Endometrial microvascular endothelial cells (primary cell): ENCODE results near the gene IFNGR2. TPM values are rescaled to one million over a fixed set of nuclear protein-coding genes. Genes with fewer than 3 reads are reported as not detected.
"Not testable (repeated sequence)": the region's sequence is repeated elsewhere in the genome, so short reads cannot be mapped to it uniquely, and the experiment has no call there.

ENCODE experiments used
- in situ Hi-C: cut with HindIII; loops from 2 replicates; pipeline ENCODE4 v1.10.0; 2017; ENCODE audit warnings: low sequenced_read_pairs, low pct_unique_long_range_greater_than_20kb; ENCODE audit errors: inconsistent ontology term
- total RNA-seq: library from RNA; depleted of rRNA; stranded (reverse); fragments of >200 nt; gene quantifications from one replicate; pipeline ENCODE4 v1.2.3, GENCODE V29; 2015; ENCODE audit errors: inconsistent ontology term

The IFNGR2 gene, protein sequence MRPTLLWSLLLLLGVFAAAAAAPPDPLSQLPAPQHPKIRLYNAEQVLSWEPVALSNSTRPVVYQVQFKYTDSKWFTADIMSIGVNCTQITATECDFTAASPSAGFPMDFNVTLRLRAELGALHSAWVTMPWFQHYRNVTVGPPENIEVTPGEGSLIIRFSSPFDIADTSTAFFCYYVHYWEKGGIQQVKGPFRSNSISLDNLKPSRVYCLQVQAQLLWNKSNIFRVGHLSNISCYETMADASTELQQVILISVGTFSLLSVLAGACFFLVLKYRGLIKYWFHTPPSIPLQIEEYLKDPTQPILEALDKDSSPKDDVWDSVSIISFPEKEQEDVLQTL
- 54.6 TPM for total RNA-seq

DNA sequence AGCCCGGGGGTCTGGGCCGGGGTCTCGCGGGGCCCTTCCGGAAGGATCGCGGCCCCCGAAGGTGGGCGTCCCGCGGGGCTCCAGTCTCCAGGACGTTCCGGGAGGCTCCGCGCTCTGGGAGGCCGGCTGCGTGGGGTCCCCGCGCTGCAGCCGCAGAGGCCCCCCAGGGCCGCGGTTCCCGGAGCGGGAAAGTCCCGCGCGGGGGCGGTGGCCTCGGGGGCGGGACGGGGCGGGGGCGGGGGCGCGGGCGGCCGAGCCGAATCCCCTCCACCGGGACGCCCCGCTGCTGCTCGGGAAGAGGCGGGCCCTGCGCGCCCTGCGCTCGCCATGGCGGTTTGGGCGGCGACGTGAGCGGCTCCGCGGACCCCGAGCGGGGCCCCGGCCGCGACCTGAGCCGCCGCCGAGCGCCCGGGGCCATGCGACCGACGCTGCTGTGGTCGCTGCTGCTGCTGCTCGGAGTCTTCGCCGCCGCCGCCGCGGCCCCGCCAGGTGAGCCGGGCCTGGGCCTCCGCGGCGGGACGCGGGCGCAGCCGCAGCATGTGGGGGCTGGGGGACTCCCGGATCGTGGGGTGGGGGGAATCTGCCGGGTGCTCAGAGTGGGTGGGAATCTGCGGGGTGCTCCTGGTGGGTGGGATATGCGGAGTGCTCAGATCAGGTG, at the start of gene IFNGR2:
TSS of gene IFNGR2 (plus strand) at position 286 of the 658 bp plus-strand sequence. CDS start at position 417, 131 bp downstream.
- in situ Hi-C loops: no loop called here

DNA sequence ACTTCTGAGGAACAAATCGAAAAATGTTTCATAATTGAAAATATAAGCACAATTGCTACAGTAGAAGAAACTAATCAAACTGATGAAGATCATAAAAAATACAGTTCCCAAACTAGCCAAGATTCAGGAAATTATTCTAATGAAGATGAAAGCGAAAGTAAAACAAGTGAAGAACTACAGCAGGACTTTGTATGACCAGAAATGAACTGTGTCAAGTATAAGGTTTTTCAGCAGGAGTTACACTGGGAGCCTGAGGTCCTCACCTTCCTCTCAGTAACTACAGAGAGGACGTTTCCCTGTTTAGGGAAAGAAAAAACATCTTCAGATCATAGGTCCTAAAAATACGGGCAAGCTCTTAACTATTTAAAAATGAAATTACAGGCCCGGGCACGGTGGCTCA, 47.9 kb upstream of the IFNGR2 start:
- in situ Hi-C loops: no loop called here

DNA sequence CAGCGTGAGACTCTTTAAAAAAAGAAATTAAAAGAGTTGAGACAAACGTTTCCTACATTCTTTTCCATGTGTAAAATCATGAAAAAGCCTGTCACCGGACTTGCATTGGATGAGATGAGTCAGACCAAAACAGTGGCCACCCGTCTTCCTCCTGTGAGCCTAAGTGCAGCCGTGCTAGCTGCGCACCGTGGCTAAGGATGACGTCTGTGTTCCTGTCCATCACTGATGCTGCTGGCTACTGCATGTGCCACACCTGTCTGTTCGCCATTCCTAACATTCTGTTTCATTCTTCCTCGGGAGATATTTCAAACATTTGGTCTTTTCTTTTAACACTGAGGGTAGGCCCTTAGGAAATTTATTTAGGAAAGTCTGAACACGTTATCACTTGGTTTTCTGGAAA, 47.2 kb upstream of the IFNGR2 start:
- in situ Hi-C loops: no loop called here

DNA sequence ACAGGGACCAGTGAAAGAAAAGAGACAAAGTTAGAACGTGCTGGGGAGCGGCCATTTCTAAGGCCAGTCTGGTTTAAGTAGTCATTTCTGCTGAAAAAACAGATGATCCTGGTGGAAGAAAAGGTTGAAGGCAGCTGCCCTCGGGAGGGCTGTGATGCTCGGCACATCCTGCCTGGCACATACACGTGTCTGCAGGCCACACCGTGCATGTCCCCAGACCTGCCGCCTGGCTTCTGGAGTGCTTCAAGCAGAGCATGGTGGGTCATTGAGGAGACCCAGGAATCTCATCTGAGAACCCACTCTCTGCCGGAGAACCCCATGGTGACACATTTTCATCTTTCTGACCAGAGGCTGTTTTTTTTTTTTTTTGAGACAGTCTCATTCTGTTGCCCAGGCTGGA, 46.0 kb upstream of the IFNGR2 start:
- in situ Hi-C loops: no loop called here

DNA sequence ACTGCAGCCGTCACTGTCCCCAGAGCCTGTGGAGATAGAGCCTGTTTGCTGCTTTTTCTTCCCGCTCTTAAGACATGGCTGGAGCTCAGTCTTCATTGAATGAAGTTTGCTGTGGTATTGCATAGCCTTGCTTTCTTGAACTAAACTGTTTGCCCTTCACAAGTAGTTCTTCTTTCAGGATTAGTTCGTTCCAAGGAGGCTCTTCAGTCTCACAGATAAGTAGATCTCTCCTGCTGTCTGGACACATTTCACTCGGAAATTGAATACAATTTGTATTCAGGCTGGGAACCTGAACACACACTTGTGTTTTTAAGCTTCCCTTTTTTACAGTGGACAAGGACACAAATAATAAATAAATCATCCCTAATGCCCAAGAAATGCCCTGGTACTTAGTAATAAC, 43.8 kb upstream of the IFNGR2 start:
- in situ Hi-C loops: no loop called here

DNA sequence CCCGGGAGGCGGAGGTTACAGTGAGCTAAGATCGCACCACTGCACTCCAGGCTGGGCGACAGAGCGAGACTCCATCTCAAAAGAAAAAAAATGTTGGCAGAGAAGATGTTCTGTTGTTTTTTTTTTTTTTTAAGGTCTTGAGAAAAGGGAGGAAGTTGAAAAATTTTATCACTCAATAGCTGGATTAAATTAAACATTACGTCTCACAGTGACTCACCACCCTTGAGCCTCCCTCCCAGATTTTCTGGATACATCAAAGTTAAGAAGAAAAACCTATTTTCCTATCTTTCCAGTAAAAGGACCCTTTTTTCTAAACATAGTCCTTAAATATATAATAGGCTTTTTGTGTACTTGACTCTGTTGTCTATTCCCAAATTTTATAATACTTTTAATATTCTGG, 42.9 kb upstream of the IFNGR2 start:
- in situ Hi-C loops: no loop called here

DNA sequence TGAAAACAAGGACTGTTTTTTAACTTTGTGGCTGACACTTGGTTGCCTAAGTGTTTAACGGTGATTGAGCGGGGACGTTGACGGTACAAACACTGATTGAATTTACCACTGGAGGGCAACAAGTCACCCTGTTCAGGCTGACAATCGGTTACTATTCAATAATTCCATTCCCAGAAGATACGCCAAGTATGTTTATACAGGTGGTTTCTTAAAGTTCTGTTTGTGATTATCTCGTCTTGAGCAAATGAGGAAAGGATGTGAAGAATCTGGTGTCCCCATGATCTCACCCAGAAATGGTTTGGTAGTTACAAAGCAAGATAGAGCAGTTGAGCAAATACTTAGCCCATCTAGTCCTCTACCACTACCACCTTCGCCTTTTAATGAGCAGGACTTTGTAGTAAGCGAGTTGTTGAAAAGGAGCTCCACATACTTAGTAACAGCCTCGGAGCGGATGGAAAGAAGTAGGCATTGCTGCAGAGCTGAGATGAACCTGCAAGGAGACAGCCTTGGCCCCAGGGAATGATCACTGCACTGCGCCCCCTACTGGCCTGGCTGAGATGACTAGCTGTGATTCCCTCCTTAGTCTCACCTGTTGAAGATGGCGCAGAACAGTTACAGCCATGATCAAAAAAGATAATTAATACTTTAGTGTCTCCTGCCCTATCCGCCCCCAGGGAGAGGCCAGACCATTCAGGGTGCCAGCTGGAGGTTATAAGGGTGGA, 42.2 kb upstream of the IFNGR2 start:
- in situ Hi-C loops: no loop called here

DNA sequence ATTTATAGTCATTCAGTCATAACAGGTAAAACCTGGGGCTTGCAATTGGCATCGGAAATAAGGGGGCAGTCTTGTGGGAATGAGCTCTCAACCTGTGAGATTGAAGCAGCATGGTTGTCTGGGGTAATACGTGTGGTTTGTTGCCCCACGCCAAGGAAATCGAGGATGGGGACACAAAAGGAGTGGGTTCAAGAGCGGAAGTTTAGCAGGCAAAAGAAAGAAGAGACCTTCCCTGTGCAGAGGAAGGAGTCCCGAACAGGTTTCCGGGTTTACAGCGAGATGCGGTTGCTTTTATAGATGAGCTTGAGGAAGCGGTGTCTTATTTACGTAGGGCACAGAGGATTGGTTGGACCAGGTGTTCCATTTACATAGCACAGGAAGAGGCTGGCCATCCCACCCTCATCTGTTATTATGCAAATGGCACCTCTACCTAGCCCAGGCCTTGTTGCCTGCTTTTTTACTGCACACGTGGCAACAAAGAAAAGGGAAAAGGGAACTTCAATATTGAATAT, 41.1 kb upstream of the IFNGR2 start:
- in situ Hi-C loops: no loop called here

DNA sequence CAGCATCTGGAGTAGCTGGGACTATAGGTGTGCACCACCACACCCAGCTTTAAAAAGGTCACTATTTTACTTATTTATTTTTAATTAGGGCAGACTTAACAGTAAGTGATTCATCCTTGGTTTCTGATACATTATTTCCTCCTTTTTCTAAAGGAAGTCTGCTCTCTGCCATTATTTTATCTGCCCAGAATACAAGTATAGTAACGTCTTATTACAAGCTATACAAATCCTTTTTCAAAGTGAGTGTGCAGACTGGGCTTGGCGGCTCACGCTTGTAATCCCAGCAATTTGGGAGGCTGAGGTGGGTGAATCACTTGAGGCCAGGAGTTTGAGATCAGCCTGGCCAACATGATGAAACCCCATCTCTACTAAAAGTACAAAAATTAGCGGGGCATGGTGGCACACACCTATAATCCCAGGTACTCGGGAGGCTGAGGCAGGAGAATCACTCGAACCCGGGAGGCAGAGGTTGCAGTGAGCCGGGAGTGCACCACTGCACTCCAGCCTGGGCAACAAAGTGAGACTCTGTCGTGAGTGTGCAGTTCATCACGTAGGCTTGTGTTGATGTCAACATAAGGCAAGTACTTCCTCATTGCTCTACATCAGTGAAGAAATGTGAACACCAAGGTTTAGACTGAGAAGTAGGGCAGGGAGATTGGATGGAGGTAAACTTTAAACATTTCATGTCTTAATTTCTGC, 39.2 kb upstream of the IFNGR2 start:
- in situ Hi-C loops: not testable (repeated sequence)

DNA sequence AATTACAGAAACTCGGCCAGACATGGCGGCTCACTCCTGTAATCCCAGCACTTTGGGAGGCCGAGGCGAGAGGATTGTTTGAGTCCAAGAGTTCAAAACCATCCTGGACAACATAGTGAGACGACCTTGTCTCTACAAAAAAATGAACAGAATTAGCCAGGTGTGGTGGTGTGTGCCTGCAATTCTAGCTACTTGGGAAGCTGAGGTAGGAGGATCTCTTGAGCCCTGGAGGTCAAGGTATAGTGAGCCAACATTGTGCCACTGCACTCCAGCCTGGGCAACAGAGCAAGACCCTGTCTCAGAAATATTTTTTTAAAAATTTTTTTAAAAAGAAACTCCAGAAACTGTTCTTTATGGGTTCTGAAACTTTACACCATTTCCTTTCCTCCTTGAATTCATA, 38.4 kb upstream of the IFNGR2 start:
- in situ Hi-C loops: no loop called here

DNA sequence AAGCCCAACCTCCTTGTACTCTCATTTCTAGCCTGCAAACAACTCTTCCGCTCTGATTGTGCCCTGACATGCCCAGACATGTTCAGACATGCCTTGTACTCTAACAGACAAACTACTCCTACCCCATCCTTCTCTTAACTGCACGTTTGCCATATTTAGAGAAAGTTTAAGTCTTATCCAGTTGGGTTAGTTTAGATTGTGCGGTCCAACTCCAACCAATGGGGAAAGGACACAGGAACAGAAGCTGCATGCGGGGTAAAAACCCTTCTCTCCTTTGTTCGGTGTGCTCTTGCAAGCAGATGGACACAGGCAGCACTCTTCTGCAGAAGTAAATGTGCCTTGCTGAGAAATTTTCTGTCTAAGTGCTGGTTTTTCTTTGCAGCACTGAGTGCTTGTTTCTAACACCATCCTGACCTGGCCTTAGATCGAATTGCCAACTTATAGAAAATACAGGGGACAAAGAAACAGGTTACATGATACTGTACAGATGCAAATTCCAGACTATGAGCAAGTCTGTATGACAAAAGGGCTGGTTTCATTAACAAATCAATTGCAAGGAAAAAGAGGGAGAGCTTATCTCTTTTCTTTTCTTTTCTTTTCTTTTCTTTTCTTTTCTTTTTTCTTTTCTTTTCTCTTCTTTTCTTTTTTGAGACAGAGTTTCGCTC, 35.8 kb upstream of the IFNGR2 start:
- in situ Hi-C loops: no loop called here

DNA sequence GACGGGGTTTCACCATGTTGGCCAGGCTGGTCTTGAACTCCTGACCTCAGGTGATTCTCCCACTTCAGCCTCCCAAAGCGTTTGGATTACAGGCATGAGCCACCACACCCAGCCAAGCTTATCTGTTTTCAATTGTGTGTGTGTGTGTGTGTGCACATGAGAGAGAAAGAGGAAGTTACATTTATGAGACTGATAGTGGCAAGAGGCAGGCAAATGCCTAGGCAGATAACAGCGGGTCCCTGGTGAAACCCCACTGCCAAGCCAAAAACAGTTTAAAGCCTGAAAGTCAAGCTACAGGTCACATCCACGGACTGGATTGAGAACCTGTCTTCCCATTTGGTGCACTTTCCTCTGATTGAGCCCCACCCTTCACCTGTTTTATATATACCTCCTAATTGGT, 35.1 kb upstream of the IFNGR2 start:
- in situ Hi-C loops: no loop called here

DNA sequence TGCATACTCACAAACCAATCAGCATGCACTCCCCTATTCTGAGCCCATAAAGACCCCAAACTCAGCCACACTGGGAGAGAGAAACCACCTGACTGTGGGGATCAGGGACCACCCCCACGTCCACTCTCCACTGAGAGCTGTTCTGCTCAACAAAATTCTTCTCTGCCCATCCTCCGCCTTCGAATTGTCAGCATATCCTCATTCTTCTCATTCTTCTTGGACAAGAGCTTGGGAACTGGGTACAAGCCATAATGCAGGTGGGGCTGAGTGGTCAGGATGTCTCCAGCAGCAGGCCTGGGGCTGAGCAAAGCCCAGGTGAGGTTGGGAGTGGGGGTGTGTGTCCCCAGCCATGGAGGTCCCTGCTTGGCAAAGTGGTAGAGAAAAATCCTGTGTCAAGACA, 34.6 kb upstream of the IFNGR2 start:
- in situ Hi-C loops: no loop called here

DNA sequence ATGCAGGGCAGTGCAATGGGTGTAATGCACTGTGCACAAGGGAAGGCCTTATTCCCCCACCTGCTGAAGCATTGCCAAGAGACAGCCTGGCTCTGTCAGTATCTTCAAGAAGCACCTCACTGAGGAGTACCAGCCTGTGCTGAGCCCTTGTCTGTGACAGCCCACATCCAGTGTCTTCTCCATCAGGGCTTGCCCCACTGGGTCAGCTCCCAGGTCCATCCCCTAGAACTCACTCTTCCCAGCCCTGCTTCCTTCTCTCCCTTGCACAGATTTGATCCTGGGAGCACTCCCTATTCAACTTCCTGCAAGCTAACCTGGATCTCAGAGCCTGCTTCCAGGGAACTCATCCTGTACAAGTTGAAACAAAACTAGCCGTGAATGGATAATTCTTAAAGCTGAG, 33.6 kb upstream of the IFNGR2 start:
- in situ Hi-C loops: no loop called here

DNA sequence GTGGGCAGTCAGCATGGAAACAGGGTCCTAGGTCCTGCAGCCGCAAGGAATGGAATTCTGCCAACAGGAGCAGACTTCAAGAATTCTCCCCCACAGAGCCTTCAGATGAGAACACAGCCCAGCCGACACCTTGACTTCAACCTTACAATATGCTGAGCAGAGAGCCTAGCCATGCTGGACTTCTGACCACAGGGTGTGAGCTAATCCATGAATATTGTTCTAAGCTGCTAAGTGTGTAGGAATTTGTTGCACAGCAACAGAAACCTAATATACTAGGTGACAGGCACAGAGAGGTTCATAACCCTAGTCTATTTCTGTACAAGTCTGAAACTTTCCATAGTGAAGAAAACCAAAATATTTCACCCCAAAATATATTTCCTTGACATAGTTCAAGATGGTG, 32.9 kb upstream of the IFNGR2 start:
- in situ Hi-C loops: no loop called here

DNA sequence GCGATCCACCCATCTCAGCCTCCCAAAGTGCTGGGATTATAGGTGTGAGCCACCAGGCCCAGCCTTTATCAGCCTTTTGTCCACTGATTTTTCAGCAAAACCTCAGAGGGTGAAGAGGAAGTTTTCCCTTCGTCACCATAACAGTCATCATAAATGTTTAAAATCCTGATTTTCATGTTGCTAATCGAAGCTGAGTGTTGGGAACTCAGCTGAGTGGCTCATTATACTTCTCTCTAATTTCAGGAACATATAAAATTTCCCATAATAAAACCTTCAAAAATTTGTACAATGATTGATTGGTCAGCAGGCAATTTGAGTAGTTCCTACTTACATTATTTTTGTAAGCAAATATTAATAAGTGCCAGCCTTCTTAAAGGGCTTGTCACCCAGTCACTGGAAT, 31.8 kb upstream of the IFNGR2 start:
- in situ Hi-C loops: no loop called here

DNA sequence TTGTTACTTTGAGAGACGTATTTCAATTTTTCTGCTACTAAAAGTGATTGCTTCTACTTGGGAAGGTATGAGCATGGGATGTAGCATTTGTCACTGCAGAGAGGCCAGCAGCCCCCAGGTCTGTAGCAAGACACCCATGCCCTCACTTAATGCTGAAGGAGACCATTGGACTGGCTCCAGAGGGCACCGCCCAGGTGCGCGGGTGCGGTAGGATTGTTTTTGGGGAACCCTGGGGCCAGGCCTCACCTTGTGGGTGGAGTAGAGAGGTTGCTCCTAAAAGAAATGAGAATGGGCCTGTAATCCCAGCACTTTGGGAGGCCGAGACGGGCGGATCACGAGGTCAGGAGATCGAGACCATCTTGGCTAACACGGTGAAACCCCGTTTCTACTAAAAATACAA, 30.6 kb upstream of the IFNGR2 start:
- in situ Hi-C loops: no loop called here

DNA sequence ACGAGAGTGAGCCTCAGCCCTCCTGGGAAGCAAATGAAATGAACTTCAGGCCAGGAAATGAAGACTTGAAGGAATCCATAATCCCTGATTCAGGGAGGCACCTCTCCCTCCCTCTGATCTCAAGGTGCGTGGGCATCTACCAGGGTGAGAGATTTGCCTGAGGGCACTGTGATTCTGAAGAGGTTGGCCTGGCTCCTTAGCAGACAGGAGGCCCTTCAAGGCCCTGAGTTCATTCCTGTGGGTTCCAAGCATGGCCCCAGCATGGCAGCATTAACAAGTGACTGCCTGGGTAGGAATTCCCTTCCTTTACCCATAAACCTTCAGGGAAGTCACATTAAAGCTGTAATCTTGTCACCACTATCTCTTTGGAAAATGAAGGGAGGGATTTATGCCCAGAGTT, 29.8 kb upstream of the IFNGR2 start:
- in situ Hi-C loops: no loop called here

DNA sequence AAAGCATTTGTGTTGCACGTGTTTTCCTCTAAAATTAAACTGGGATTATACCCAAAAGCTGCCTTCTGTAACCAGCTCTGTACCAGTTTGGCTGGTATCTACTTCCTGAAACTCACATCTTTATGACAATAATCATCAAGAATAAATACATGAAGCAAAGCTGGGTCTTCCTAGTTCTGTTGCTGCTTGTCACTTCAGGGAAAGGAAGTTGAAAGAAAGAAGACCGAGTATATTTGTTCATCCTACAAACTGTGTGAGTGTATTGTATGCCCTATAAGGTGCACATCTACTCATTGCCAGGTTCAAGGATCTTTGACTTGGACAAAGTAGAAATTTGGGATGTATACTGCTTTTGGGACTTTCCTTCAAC, 29.1 kb upstream of the IFNGR2 start:
- in situ Hi-C loops: no loop called here
